ENCODE measurements around the gene GAS6. TPM values are rescaled to one million over a fixed set of nuclear protein-coding genes. Genes with fewer than 3 reads are reported as not detected.

GAS6 gene
- polyA plus RNA-seq, 1 donor from 2014 or later, result 52.4 TPM

GRCh38 chr13:113805431-113806103, 58.3 kb downstream of the GAS6 start:
- TF ChIP-seq MXI1 (conservative IDR thresholded peaks at IDR 0.05; ENCODE audit: poor library complexity, severe bottlenecking), result no peak
- TF ChIP-seq EZH2 (IDR thresholded peaks at IDR 0.05; ENCODE audit: borderline replicate concordance, insufficient read depth, low read length, poor library complexity, severe bottlenecking), result no peak
- no peak for TF ChIP-seq REST (IDR thresholded peaks at IDR 0.05; ENCODE audit: borderline replicate concordance)
- no peak for TF ChIP-seq TAF1 (IDR thresholded peaks at IDR 0.05; ENCODE audit: low read depth)
- TF ChIP-seq SMC3 (conservative IDR thresholded peaks at IDR 0.05; ENCODE audit: poor library complexity), result no peak
- no peak for TF ChIP-seq EP300 (conservative IDR thresholded peaks at IDR 0.05; ENCODE audit: poor library complexity, severe bottlenecking)
- TF ChIP-seq CTCF (IDR thresholded peaks at IDR 0.05; ENCODE audit: poor library complexity, severe bottlenecking), result no peak
- TF ChIP-seq RAD21 (conservative IDR thresholded peaks at IDR 0.05), result no peak
- no peak for TF ChIP-seq POLR2AphosphoS5 (IDR thresholded peaks at IDR 0.05)
- Histone ChIP-seq H3F3A (ENCODE audit: insufficient read depth, low read length, poor library complexity, severe bottlenecking) (no peaks in the 10 kb centered on the region), H3K4me3 (ENCODE audit: low read length) (no peak overlapping the region)

GRCh38 chr13:113804703-113805430, 59.0 kb downstream of the GAS6 start:
- Histone ChIP-seq H3K4me2 (ENCODE audit: low read length) (no peak overlapping the region), H4K20me1 (ENCODE audit: insufficient read depth) (no peaks in the 10 kb centered on the region), H3K27me3 (ENCODE audit: insufficient read depth, low read depth, low read length) (no peaks in the 10 kb centered on the region), H3K36me3 (ENCODE audit: insufficient read depth, low read length) (no peaks in the 10 kb centered on the region), H3K9me3 (ENCODE audit: low read length) (no peaks in the 10 kb centered on the region), H3K9me2 (ENCODE audit: insufficient read depth, low read length) (no peaks in the 10 kb centered on the region), H3K27ac (ENCODE audit: low read length) (no peak overlapping the region), H3K79me2 (replicated peaks; ENCODE audit: insufficient read depth, low read length) (no peaks in the 10 kb centered on the region), H3K9ac (ENCODE audit: low read length) (no peak overlapping the region), H3F3A (ENCODE audit: insufficient read depth, low read length, poor library complexity, severe bottlenecking) (no peaks in the 10 kb centered on the region), H2AFZ (ENCODE audit: low read depth, low read length) (no peak overlapping the region), H3K4me3 (ENCODE audit: low read length) (no peak overlapping the region)
- TF ChIP-seq POLR2AphosphoS5 (IDR thresholded peaks at IDR 0.05), result no peak
- TF ChIP-seq CTCF (IDR thresholded peaks at IDR 0.05; ENCODE audit: poor library complexity, severe bottlenecking), result no peak
- no peak for TF ChIP-seq SMC3 (conservative IDR thresholded peaks at IDR 0.05; ENCODE audit: poor library complexity)

More at GRCh38 chr13:113805431-113806103, 58.3 kb downstream of the GAS6 start:
- no peak overlapping the region for H3K9ac ChIP-seq (ENCODE audit: low read length)
- H2AFZ ChIP-seq (ENCODE audit: low read depth, low read length), result no peak overlapping the region
- H3K27me3 ChIP-seq (ENCODE audit: insufficient read depth, low read depth, low read length), result no peaks in the 10 kb centered on the region
- H4K20me1 ChIP-seq (ENCODE audit: insufficient read depth), result no peaks in the 10 kb centered on the region
- H3K27ac ChIP-seq (ENCODE audit: low read length), result no peak overlapping the region
- no peaks in the 10 kb centered on the region for H3K9me2 ChIP-seq (ENCODE audit: insufficient read depth, low read length)
- no peaks in the 10 kb centered on the region for H3K36me3 ChIP-seq (ENCODE audit: insufficient read depth, low read length)
- H3K9me3 ChIP-seq (ENCODE audit: low read length), result no peaks in the 10 kb centered on the region
- H3K79me2 ChIP-seq (replicated peaks; ENCODE audit: insufficient read depth, low read length), result no peaks in the 10 kb centered on the region
- no peak overlapping the region for H3K4me2 ChIP-seq (ENCODE audit: low read length)
